HG02610 (cell line): ENCODE results near the gene SCN4B.

ENCODE experiments used
- ATAC-seq: cut with Tn5 transposase; IDR thresholded peaks from one replicate; pipeline ENCODE4 v1.9.1; 2021; ENCODE audit warnings: mild to moderate bottlenecking, moderate library complexity; ENCODE audit not compliant: unreplicated experiment

The SCN4B gene

GRCh38 chr11:118132385-118133151, 20.1 kb downstream of the SCN4B start:
- ATAC-seq: no peak

GRCh38 chr11:118129471-118130172, 23.0 kb downstream of the SCN4B start:
- ATAC-seq: no peak

- ATAC-seq: no peak
Observed at GRCh38 chr11:118128721-118129470, 23.7 kb downstream of the SCN4B start.

- no peak for ATAC-seq
Observed at GRCh38 chr11:118128310-118128709, 24.3 kb downstream of the SCN4B start.

- ATAC-seq: no peak
Observed at GRCh38 chr11:118126082-118126838, 26.4 kb downstream of the SCN4B start.

- no peak for ATAC-seq
Observed at GRCh38 chr11:118124929-118125535, 27.6 kb downstream of the SCN4B start.

- no peak for ATAC-seq
Observed at GRCh38 chr11:118120793-118121192, 31.8 kb downstream of the SCN4B start.

- peak; percentile 44 for ATAC-seq
Observed at GRCh38 chr11:118117790-118118601, 34.6 kb downstream of the SCN4B start.

- no peak for ATAC-seq
Observed at GRCh38 chr11:118115048-118115447, 37.6 kb downstream of the SCN4B start.

GRCh38 chr11:118114266-118114665, 38.4 kb downstream of the SCN4B start:
- no peak for ATAC-seq

GRCh38 chr11:118112711-118113430, 39.8 kb downstream of the SCN4B start:
- no peak for ATAC-seq

GRCh38 chr11:118111744-118112035, 40.9 kb downstream of the SCN4B start:
- no peak for ATAC-seq

- no peak for ATAC-seq
Observed at GRCh38 chr11:118111019-118111743, 41.4 kb downstream of the SCN4B start.

GRCh38 chr11:118109231-118109630, 43.4 kb downstream of the SCN4B start:
- no peak for ATAC-seq

GRCh38 chr11:118108513-118108912, 44.1 kb downstream of the SCN4B start:
- ATAC-seq: no peak

GRCh38 chr11:118106789-118107335, 45.8 kb downstream of the SCN4B start:
- no peak for ATAC-seq

- ATAC-seq: no peak
Observed at GRCh38 chr11:118105657-118106305, 46.8 kb downstream of the SCN4B start.

GRCh38 chr11:118104491-118104890, 48.1 kb downstream of the SCN4B start:
- ATAC-seq: no peak
